SU-DHL-6 (cell line): ENCODE results near the gene SH3PXD2B.

Experiments used
- H2AFZ ChIP-seq: fragments of 200-600 bp; sonication (generic); 2 replicates; pipeline ENCODE4 v1.6.1; 2014; ENCODE audit warnings: low read depth, mild to moderate bottlenecking, moderate library complexity, mixed read lengths, antibody characterized with exemption, low read length; ENCODE audit not compliant: severe bottlenecking
- H3F3A ChIP-seq: fragments of 200-600 bp; shearing (Covaris generic); 2 replicates; pipeline ENCODE4 v1.6.0; 2016; ENCODE audit warnings: antibody characterized with exemption, mild to moderate bottlenecking; ENCODE audit not compliant: insufficient read depth
- H3K27ac ChIP-seq: fragments of 200-600 bp; sonication (generic); 2 replicates; pipeline ENCODE4 v1.5.1; 2016; ENCODE audit warnings: low read depth, mild to moderate bottlenecking, low read length, moderate library complexity, mixed read lengths
- H3K27me3 ChIP-seq: fragments of 200-600 bp; sonication (generic), shearing (Covaris generic); 2 replicates; pipeline ENCODE4 v1.6.0; 2014; ENCODE audit warnings: mild to moderate bottlenecking, low read length
- H3K36me3 ChIP-seq: fragments of 200-600 bp; sonication (generic); 2 replicates; pipeline ENCODE4 v1.6.1; 2014; ENCODE audit warnings: mild to moderate bottlenecking, low read length, mixed read lengths
- H3K4me2 ChIP-seq: fragments of 300-600, 200-600 bp; shearing (Covaris generic), sonication (generic); 2 replicates; pipeline ENCODE4 v1.6.0; 2014; ENCODE audit warnings: low read length, low read depth, mild to moderate bottlenecking; ENCODE audit not compliant: poor library complexity, severe bottlenecking
- H3K4me3 ChIP-seq: fragments of 200-600 bp; sonication (generic); 2 replicates; pipeline ENCODE4 v1.5.1; 2014; ENCODE audit warnings: antibody characterized with exemption, low read length, mild to moderate bottlenecking, mixed read lengths; ENCODE audit not compliant: insufficient read depth, poor library complexity, severe bottlenecking
- H3K79me2 ChIP-seq: fragments of 200-600 bp; sonication (generic); 2 replicates; pipeline ENCODE4 v1.6.1; 2014; ENCODE audit warnings: mild to moderate bottlenecking, low read length, moderate library complexity; ENCODE audit not compliant: insufficient read depth
- H3K9ac ChIP-seq: fragments of 200-600 bp; sonication (generic); 2 replicates; pipeline ENCODE4 v1.7.0; 2014; ENCODE audit warnings: mild to moderate bottlenecking, low read length
- H3K9me2 ChIP-seq: fragments of 200-600 bp; sonication (generic); replicated peaks from 2 replicates; pipeline ENCODE4 v1.6.1; 2014; ENCODE audit warnings: low read length; ENCODE audit not compliant: insufficient read depth
- H3K9me3 ChIP-seq: fragments of 200-600 bp; sonication (generic); 2 replicates; pipeline ENCODE4 v1.6.1; 2014; ENCODE audit warnings: low read length, mixed read lengths; ENCODE audit not compliant: insufficient read depth
- H4K20me1 ChIP-seq: fragments of 200-600 bp; sonication (generic); 2 replicates; pipeline ENCODE4 v1.6.1; 2014; ENCODE audit warnings: low read depth, mild to moderate bottlenecking, antibody characterized with exemption, low read length, moderate library complexity, mixed read lengths
- EZH2phosphoT487 ChIP-seq: fragments of 200-600 bp; sonication (generic), shearing (Covaris generic); conservative IDR thresholded peaks from 2 replicates; pipeline ENCODE4 v1.6.1; 2018; ENCODE audit warnings: mild to moderate bottlenecking, antibody characterized with exemption, low read length, moderate library complexity, mixed read lengths
- TF ChIP-seq, protein P1 (sequence below): fragments of 200-600 bp; sonication (generic); IDR thresholded peaks from one replicate; pipeline ENCODE4 v1.5.1; 2017; ENCODE audit warnings: antibody characterized with exemption, mild to moderate bottlenecking, low read length, moderate library complexity; ENCODE audit not compliant: insufficient read depth, poor library complexity, severe bottlenecking

Gene SH3PXD2B

DNA sequence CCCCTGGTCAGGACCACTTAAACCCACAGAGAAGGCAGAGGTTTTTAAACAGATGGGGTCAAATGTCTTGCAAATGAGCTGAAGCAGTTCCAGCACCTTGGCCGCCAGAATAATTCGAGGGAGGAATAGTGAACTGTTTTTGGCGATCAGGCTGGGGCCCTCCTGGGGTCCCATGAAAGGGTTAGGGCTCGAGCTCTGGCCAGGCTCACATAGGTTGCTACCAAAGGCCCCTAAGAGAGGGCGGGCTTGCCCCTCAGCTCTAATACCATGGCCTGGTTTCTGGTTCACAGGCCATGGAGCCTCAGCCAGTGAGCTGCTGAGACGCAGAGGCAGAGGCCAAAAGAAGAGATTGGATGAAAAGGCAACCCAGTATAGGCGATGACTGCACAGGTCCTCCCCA is 96.0 kb downstream of the SH3PXD2B start:
- H3F3A ChIP-seq: no peaks in the 10 kb centered on the region
- H3K4me3 ChIP-seq: no peak overlapping the region
- no peaks in the 10 kb centered on the region for H3K79me2 ChIP-seq
- no peaks in the 10 kb centered on the region for H4K20me1 ChIP-seq
- no peaks in the 10 kb centered on the region for H3K27me3 ChIP-seq
- no peak overlapping the region for H2AFZ ChIP-seq
- TF ChIP-seq, protein P1, sequence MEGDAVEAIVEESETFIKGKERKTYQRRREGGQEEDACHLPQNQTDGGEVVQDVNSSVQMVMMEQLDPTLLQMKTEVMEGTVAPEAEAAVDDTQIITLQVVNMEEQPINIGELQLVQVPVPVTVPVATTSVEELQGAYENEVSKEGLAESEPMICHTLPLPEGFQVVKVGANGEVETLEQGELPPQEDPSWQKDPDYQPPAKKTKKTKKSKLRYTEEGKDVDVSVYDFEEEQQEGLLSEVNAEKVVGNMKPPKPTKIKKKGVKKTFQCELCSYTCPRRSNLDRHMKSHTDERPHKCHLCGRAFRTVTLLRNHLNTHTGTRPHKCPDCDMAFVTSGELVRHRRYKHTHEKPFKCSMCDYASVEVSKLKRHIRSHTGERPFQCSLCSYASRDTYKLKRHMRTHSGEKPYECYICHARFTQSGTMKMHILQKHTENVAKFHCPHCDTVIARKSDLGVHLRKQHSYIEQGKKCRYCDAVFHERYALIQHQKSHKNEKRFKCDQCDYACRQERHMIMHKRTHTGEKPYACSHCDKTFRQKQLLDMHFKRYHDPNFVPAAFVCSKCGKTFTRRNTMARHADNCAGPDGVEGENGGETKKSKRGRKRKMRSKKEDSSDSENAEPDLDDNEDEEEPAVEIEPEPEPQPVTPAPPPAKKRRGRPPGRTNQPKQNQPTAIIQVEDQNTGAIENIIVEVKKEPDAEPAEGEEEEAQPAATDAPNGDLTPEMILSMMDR: no peak
- TF ChIP-seq EZH2phosphoT487: no peak
- no peak overlapping the region for H3K4me2 ChIP-seq
- H3K9ac ChIP-seq: no peak overlapping the region
- no peaks in the 10 kb centered on the region for H3K36me3 ChIP-seq
- H3K27ac ChIP-seq: no peak overlapping the region
- no peaks in the 10 kb centered on the region for H3K9me3 ChIP-seq
- no peaks in the 10 kb centered on the region for H3K9me2 ChIP-seq

DNA sequence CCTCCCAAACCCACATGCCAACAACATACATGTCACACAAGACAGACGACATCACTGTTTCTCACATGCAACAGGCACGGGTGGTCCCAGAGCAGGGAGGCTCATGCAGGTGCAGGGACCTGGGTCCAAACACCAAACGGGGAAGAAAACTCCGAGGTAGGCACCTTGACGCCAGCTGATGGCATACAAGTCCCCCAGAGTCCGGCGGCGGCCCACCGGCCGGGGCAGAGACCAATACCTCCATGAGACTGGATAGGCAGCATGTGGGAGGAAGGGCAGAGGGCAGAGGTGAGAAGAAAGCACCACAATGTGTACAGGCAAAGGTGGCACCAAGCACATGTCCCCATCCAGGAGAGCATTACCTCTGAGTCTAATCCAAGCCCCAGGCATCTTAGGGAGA is 97.8 kb downstream of the SH3PXD2B start:
- Histone ChIP-seq H3K36me3 (no peaks in the 10 kb centered on the region), H3K9me3 (no peaks in the 10 kb centered on the region), H3K9ac (no peak overlapping the region), H3K27me3 (no peaks in the 10 kb centered on the region), H2AFZ (no peak overlapping the region), H3K4me2 (no peak overlapping the region), H3K9me2 (no peaks in the 10 kb centered on the region), H3K27ac (no peak overlapping the region), H3K4me3 (no peak overlapping the region), H4K20me1 (no peaks in the 10 kb centered on the region), H3K79me2 (no peaks in the 10 kb centered on the region), H3F3A (no peaks in the 10 kb centered on the region)
- TF ChIP-seq, protein P1: no peak
- TF ChIP-seq EZH2phosphoT487: no peak

DNA sequence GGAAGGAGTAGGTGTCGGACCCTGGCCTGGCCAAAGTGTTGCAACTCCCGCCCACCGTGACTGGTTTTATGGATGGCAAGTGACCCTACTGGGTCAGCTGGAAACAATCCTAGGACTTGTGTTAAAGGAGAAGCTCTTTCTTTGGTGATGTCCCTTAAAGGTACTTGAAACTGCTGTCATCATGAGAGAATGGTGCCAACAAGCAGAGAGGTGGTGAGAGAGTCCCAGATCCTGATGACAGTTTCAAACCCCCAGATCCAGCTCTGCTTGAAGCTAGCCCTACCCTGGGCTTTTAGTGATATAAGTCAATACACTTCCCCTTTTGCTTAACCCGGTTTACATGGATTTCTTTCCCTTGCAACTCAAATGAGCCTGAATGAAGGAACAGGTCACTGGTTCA is 98.3 kb downstream of the SH3PXD2B start:
- TF ChIP-seq EZH2phosphoT487: no peak
- TF ChIP-seq, protein P1: no peak
- Histone ChIP-seq H3K4me3 (no peak overlapping the region), H3K9me3 (no peaks in the 10 kb centered on the region), H3K36me3 (no peaks in the 10 kb centered on the region), H3K27me3 (no peaks in the 10 kb centered on the region), H2AFZ (no peak overlapping the region), H3K9me2 (no peaks in the 10 kb centered on the region), H3K4me2 (no peak overlapping the region), H3K79me2 (no peaks in the 10 kb centered on the region), H4K20me1 (no peaks in the 10 kb centered on the region), H3F3A (no peaks in the 10 kb centered on the region), H3K27ac (no peak overlapping the region), H3K9ac (no peak overlapping the region)

DNA sequence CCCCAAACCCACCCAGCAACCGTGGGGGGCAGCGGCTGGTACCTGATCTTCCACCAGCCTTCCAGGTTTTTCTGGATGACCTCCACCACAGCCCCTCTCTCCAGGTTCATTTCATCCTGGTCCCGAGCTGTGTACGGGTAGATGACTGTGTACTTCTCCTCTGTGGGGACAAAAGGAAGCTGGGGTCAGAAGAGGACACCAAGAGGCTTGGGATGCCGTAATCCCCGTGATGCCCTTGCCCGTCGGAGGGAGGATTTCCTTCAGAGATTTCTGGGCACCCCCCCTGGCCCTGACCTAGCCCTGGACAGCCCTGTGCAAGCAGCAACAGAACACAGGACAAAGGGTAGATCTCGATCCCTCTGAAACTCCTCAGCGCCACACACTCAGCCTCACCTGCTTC is 100.5 kb downstream of the SH3PXD2B start:
- H2AFZ ChIP-seq: no peak overlapping the region
- no peak overlapping the region for H3K4me2 ChIP-seq
- no peak overlapping the region for H3K4me3 ChIP-seq
- H3K79me2 ChIP-seq: no peaks in the 10 kb centered on the region
- no peaks in the 10 kb centered on the region for H4K20me1 ChIP-seq
- TF ChIP-seq EZH2phosphoT487: no peak
- TF ChIP-seq, protein P1: no peak
- H3K27ac ChIP-seq: no peak overlapping the region
- no peaks in the 10 kb centered on the region for H3K9me2 ChIP-seq
- no peak overlapping the region for H3K9ac ChIP-seq
- no peaks in the 10 kb centered on the region for H3K27me3 ChIP-seq
- H3K36me3 ChIP-seq: no peaks in the 10 kb centered on the region
- no peaks in the 10 kb centered on the region for H3F3A ChIP-seq
- no peaks in the 10 kb centered on the region for H3K9me3 ChIP-seq
